B cell (primary cell): Measurements from ENCODE around the gene SERPINA9.

Experiments
- CTCF ChIP-seq: fragments of 200-600 bp; IDR thresholded peaks from one replicate; pipeline ENCODE4 v1.8.0; 2022; ENCODE audit warnings: antibody characterized with exemption, mild to moderate bottlenecking
- EZH2 ChIP-seq: IDR thresholded peaks from 2 replicates; pipeline ENCODE4 v1.6.1; 2012; ENCODE audit warnings: borderline replicate concordance, low read depth, mild to moderate bottlenecking, moderate library complexity, low read length; ENCODE audit not compliant: insufficient read depth, poor library complexity, severe bottlenecking

- TF ChIP-seq CTCF (no peak), EZH2 (no peak)
Observed at GRCh38 chr14:94486883-94487282, 10.9 kb upstream of the SERPINA9 start.
